Measurements from ENCODE around the gene ZNF385B.

The ZNF385B gene

GRCh38 chr2:179694963-179695362 lies 166.4 kb downstream of the ZNF385B start:
- Histone ChIP-seq H3K4me2 (ENCODE audit: low read length) (no peak overlapping the region), H3K79me2 (ENCODE audit: insufficient read depth, low read length) (no peaks in the 10 kb centered on the region), H3K4me3 (ENCODE audit: low read depth, low read length, poor library complexity, severe bottlenecking) (no peak overlapping the region), H3K36me3 (ENCODE audit: insufficient read depth, low read length) (no peaks in the 10 kb centered on the region), H3K9me3 (ENCODE audit: low read length) (no peaks in the 10 kb centered on the region), H3F3A (ENCODE audit: insufficient read depth, low read length) (no peaks in the 10 kb centered on the region), H3K9me2 (ENCODE audit: low read depth, low read length) (no peaks in the 10 kb centered on the region), H2AFZ (ENCODE audit: low read length) (no peak overlapping the region), H3K4me1 (ENCODE audit: insufficient read depth, low read length, severe bottlenecking) (no peaks in the 10 kb centered on the region), H4K20me1 (ENCODE audit: insufficient read depth, low read length) (no peaks in the 10 kb centered on the region), H3K27me3 (ENCODE audit: insufficient read depth, low read length) (no peaks in the 10 kb centered on the region), H3K27ac (ENCODE audit: low read depth, low read length, poor library complexity, severe bottlenecking) (no peak overlapping the region), H3K9ac (ENCODE audit: low read length) (no peak overlapping the region)
- no peak for TF ChIP-seq CTCF (IDR thresholded peaks at IDR 0.05; ENCODE audit: low read length)
- no peak for TF ChIP-seq EZH2 (IDR thresholded peaks at IDR 0.05; ENCODE audit: borderline replicate concordance, low read length)

- Histone ChIP-seq H4K20me1 (ENCODE audit: insufficient read depth, low read length) (no peaks in the 10 kb centered on the region), H3K79me2 (ENCODE audit: insufficient read depth, low read length) (no peaks in the 10 kb centered on the region), H3K4me1 (ENCODE audit: insufficient read depth, low read length, severe bottlenecking) (no peaks in the 10 kb centered on the region), H3K4me2 (ENCODE audit: low read length) (no peak overlapping the region), H3K9ac (ENCODE audit: low read length) (no peak overlapping the region), H3K9me3 (ENCODE audit: low read length) (no peaks in the 10 kb centered on the region), H3K4me3 (ENCODE audit: low read depth, low read length, poor library complexity, severe bottlenecking) (no peak overlapping the region), H3F3A (ENCODE audit: insufficient read depth, low read length) (no peaks in the 10 kb centered on the region), H3K27me3 (ENCODE audit: insufficient read depth, low read length) (no peaks in the 10 kb centered on the region), H3K27ac (ENCODE audit: low read depth, low read length, poor library complexity, severe bottlenecking) (no peak overlapping the region), H3K36me3 (ENCODE audit: insufficient read depth, low read length) (no peaks in the 10 kb centered on the region), H3K9me2 (ENCODE audit: low read depth, low read length) (no peaks in the 10 kb centered on the region), H2AFZ (ENCODE audit: low read length) (no peak overlapping the region)
- no peak for TF ChIP-seq EZH2 (IDR thresholded peaks at IDR 0.05; ENCODE audit: borderline replicate concordance, low read length)
- TF ChIP-seq CTCF (IDR thresholded peaks at IDR 0.05; ENCODE audit: low read length): no peak
Observed at GRCh38 chr2:179692610-179693009, 168.8 kb downstream of the ZNF385B start.

GRCh38 chr2:179692043-179692442 lies 169.4 kb downstream of the ZNF385B start:
- TF ChIP-seq EZH2 (IDR thresholded peaks at IDR 0.05; ENCODE audit: borderline replicate concordance, low read length) (no peak), CTCF (IDR thresholded peaks at IDR 0.05; ENCODE audit: low read length) (no peak)
- H3K4me1 ChIP-seq (ENCODE audit: insufficient read depth, low read length, severe bottlenecking): no peaks in the 10 kb centered on the region
- H3K79me2 ChIP-seq (ENCODE audit: insufficient read depth, low read length): no peaks in the 10 kb centered on the region
- no peak overlapping the region for H3K27ac ChIP-seq (ENCODE audit: low read depth, low read length, poor library complexity, severe bottlenecking)
- no peaks in the 10 kb centered on the region for H3K36me3 ChIP-seq (ENCODE audit: insufficient read depth, low read length)
- no peaks in the 10 kb centered on the region for H3K9me3 ChIP-seq (ENCODE audit: low read length)
- H4K20me1 ChIP-seq (ENCODE audit: insufficient read depth, low read length): no peaks in the 10 kb centered on the region
- no peaks in the 10 kb centered on the region for H3K9me2 ChIP-seq (ENCODE audit: low read depth, low read length)
- no peaks in the 10 kb centered on the region for H3F3A ChIP-seq (ENCODE audit: insufficient read depth, low read length)
- no peak overlapping the region for H3K9ac ChIP-seq (ENCODE audit: low read length)
- H3K27me3 ChIP-seq (ENCODE audit: insufficient read depth, low read length): no peaks in the 10 kb centered on the region
- no peak overlapping the region for H2AFZ ChIP-seq (ENCODE audit: low read length)
- H3K4me2 ChIP-seq (ENCODE audit: low read length): no peak overlapping the region
- no peak overlapping the region for H3K4me3 ChIP-seq (ENCODE audit: low read depth, low read length, poor library complexity, severe bottlenecking)

Data from OCI-LY1 (cell line).